ENCODE results near the gene MOB3C.
"Not testable (repeated sequence)": the region's sequence is repeated elsewhere in the genome, so short reads cannot be mapped to it uniquely, and the experiment has no call there.

MOB3C gene

DNA sequence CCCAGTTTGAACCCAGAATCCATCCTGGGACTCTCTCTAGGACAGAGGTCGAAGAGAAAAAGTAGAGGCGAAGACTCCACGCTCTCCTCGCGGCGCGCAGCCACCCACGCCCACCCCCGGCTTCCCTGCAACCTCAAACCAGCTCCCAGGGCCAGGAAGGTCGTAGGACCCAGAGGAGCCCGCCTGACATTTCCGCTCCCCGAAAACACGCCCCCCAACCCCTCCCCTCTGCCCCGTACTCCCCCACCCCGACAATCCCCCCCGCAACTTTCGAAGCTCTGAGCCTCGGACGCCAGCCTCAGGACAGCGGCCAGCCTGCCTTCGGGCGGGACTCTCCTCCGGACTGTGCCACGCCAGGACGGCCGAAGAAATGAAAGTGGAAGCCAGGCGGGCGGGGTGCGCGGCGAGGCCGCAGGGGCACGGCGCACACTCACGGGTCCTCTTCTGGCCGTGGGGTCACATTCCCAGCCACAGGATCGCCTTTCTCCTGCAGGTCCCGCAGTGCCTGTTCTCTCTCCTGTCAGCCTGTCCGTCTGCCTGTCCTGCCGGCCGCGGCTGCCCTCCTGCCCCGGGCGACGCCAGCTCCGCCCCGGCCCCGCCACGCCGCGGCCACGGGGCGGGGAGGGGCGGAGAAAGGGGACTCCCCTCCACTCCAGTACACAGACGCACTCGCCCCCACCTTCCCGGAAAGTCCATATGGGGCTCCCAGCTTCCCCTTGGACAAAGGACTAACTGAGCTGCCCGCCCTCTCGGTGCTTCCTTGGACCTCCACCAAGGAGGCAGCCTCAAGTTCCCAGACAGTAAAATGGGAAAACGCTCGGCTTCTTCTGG, at the start of gene MOB3C:
MOB3C (minus strand) TSS at position 535 of the 831 bp plus-strand sequence. CDS start 3,490 bp downstream, outside the sequence.
- peak; percentile 67 for DNase-seq (ENCODE audit: low read depth)

DNA sequence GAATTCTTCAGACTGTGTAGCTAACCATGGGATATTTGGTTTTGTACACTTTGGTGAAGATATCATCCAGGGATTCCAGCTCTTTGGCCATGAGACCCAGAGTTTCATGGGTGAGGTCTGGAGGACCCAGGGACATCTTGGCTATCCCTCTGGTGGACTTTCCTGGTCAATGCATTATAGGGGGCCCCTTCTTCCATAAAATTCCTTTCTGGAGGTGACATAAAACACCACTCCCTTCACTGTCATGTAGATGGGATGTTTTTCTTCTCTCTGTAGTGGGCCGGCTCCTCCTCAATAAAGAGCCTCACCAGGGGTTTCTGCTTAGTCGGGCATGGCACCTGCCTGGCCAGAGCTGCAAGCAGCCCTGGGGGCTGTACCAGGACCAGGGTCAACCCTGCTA, 49.4 kb upstream of the MOB3C start:
- DNase-seq (ENCODE audit: low read depth), result no peak

DNA sequence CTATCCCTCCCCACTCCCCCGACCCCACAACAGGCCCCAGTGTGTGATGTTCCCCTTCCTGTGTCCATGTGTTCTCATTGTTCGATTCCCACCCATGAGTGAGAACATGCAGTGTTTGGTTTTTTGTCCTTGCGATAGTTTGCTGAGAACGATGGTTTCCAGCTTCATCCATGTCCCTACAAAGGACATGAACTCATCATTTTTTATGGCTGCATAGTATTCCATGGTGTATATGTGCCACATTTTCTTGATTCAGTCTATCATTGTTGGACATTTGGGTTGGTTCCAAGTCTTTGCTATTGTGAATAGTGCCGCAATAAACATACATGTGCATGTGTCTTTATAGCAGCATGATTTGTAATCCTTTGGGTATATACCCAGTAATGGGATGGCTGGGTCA, 46.3 kb upstream of the MOB3C start:
- not testable (repeated sequence) for DNase-seq (ENCODE audit: low read depth)

DNA sequence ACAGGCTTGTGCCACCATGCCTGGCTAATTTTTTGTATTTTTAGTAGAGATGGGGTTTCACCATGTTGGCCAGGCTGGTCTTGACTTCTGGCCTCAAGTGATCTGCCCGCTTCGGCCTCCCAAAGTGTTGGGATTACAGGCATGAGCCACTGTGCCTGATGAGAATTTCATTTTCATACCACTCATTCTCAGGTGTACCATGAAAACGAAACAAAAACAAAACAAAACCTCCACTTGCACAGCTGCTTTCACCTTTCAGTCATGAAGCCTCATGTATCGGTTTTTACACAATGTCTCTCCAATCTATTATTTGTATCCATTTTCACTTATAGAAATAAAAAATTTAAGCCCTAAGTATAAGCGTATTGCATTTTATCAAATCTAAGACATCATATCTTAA, 43.5 kb upstream of the MOB3C start:
- not testable (repeated sequence) for DNase-seq (ENCODE audit: low read depth)

DNA sequence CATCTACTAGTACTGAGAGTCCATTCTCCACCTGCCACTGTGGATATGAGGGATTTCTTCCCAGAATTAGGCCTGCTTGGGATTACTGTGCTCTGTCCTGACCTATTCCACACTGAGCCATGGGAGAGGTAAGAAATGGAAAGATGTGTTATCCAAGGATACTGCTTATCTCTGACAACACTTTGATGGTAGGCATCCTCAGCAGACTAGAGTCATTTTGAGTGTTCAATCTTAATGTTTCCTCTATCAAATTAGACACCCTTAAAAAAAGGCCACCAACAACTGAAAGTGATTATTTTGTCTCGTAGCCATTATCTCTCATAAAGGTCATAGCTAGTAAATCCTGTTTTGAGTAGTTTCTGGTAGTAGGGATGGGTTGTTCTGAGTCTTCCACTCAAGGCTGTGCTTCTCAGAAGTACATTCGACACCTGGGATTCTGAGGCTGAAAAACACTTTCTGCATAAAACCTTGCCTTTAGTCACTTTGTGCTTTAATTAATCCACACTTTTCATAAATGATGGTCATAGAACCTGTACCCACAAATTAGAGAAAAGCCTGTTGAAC, 42.8 kb upstream of the MOB3C start:
- no peak for DNase-seq (ENCODE audit: low read depth)

DNA sequence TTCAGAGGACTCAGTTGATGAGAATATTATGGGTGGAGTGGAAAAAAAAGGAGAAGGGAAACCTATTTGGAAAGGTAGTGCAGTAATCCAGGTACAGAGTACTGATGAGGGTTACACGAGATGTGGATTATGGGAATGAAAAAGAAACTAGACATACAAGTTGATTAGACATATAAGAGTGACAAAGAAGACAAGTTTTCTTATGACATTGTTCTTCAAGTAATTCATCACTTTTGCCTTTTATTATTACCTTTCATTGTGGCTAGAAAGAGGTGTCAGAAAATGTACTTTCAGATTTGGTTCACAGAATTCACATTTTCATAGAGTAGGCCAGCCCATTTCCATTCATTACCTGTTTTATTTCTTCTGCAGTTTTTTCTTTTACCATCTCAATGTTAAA, 41.2 kb upstream of the MOB3C start:
- DNase-seq (ENCODE audit: low read depth), result no peak

DNA sequence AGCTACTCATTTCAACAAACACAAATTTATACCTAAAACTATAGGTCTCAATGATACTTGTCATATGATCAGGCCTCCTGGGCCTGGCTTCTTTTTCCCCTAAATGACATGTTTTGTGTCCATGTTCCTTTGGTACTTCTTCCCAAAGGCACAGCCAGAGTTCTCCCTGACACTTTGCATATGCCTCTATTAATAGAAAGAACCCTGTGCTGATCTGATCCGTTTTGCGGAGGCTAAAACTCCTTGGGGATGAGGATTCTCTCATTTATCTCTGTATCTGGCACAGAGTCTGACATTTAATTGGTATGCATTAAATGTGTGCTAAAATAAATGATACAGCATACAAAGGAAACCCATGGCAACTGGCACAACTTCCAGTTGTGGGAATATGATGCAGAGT, 40.0 kb upstream of the MOB3C start:
- DNase-seq (ENCODE audit: low read depth), result no peak

DNA sequence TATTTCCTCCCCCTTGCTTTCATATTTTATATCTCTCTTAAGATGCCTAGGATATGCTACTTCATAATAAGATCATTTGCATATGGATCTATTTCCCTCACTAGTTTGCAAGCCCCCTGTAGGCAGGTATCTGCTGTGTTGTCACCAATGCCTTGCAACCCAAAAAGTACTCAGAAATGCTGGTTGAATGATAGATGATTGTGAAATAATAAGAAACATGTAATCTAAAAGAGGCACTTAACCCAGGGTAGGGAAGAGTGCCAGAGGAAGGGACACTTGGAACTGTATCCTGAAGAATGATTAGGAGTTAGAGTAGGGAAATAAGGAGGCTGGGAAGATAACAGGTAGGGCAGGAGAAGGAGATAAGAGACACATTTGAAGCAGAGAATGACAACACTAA, 39.2 kb upstream of the MOB3C start:
- DNase-seq (ENCODE audit: low read depth), result no peak

DNA sequence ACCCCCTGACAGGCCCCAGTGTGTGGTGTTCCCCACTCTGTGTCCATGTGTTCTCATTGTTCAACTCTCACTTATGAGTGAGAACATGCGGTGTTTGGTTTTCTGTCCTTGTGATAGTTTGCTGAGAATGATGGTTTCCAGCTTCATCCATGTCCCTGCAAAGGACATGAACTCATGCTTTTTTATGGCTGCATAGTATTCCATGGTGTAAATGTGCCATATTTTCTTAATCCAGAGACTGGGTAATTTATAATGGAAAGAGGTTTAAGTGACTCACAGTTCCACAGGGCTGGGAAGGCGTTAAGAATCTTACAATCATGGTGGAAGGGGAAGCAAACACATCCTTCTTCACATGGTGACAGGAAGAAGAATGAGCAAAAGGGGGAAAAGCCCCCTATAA, 38.1 kb upstream of the MOB3C start:
- DNase-seq (ENCODE audit: low read depth), result not testable (repeated sequence)

DNA sequence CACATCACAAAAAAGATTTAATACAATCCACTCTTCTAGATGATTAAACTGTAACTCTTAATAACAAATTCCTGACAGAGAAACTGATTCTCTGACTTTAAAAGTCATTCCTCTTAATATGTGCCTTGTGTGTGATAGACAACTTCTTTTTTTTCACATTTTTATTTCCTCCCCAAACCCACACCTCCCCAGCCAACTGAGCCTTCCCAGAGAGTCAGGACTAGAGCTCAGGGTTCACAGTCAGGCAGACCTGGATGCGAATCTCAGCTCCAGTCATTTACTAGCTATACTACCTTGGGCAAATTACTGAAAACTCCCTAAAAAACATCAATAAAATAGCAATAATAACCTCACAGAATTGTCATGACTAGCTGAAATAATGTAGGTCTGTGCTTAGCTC, 37.4 kb upstream of the MOB3C start:
- DNase-seq (ENCODE audit: low read depth), result no peak

DNA sequence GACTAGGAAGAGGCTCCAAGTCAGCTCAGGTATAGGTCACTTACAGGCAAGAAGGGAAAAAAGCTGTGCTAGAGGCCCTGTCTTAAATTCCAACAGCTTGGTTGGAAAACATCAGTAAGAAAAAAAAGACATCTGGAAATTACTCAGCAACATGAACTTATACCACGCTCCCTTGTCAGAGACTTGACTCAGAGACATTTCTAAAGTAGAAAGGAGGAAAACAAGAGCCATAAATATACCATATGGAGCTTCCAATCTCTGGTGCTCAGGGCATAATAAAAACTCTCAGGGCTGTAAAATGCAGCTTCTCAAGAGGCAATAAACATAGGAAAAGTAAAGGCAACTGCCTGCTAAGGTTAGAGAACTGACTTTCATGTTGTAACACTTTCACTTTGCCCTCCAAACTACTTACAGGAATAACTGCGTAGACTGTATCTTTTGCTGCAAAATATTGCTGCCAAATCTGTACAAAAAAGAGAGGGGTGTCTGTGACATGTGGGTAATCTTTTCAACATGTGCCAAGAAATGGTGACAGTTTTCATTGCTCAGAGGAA, 36.9 kb upstream of the MOB3C start:
- DNase-seq (ENCODE audit: low read depth), result peak; percentile 69

DNA sequence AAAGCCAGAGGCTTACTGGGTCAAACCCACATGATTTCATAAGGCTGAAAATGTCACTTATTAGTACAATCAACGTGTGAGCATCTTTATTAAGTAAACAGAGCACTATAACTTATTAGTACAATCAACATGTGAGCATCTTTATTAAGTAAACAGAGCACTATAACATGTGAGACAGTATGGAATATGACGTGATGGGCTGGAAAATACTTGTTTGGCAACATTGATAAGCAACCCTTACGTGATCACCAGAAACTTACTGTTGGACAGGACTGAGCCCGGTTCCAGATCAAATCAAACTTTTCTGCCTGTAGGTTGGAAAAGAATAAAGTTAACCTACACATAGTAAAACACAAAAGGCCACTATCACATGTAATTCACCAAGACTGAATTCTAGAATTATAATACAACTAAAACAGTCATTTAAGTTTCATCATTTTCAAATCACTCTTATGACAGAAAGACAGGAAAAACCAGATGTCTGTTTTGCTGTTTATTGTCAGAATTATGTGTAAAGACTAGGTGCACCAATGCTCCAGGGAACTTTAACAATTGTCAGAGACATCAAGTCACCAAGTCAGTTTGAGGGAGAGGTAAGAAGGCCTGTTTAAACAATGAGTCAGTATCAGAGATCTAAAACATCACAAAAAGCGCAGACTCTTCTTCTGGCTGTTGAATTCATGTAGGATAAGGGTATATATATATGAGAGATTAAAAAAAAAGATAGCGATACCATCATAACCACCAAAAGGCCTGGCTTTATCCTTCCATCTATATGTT, 35.9 kb upstream of the MOB3C start:
- no peak for DNase-seq (ENCODE audit: low read depth)

DNA sequence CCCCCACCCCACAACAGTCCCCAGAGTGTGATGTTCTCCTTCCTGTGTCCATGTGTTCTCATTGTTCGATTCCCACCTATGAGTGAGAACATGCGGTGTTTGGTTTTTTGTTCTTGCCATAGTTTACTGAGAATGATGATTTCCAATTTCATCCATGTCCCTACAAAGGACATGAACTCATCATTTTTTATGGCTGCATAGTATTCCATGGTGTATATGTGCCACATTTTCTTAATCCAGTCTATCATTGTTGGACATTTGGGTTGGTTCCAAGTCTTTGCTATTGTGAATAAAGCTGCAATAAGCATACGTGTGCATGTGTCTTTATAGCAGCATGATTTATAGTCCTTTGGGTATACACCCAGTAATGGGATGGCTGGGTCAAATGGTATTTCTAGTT, 34.5 kb upstream of the MOB3C start:
- not testable (repeated sequence) for DNase-seq (ENCODE audit: low read depth)

DNA sequence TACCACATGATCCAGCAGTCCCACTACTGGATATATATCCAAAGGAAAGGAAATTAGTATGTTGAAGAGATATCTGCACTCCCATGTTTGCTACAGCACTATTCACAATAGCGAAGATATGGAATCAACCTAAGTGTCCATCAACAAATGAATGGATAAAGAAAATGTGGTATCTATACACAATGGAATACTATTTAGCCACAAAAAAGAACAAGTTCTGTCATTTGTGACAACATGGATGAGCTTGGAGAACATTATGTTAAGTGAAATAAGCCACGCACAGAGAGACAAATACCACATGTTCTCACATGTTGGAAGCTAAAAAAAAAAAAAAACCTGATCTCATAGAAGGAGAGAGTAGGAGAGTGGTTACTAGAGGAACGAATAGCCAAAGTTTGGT, 33.9 kb upstream of the MOB3C start:
- DNase-seq (ENCODE audit: low read depth), result no peak

DNA sequence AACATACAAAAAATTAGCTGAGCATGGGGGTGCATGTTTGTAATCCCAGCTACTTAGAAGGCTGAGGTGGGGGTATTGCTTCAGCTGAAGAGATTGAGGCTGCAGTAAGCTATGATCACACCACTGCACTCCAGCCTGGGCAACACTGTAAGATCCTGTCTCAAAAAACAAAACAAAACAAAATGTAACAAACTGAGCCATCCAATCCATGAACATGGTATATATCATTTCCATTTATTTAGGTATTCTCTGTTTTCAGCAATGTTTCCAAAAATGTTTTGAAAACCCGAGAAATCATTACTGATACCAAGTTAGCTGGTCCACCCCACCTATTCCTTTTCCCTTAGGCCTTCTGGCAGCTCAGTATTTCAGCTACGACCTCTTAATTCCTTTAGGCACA, 33.2 kb upstream of the MOB3C start:
- no peak for DNase-seq (ENCODE audit: low read depth)

DNA sequence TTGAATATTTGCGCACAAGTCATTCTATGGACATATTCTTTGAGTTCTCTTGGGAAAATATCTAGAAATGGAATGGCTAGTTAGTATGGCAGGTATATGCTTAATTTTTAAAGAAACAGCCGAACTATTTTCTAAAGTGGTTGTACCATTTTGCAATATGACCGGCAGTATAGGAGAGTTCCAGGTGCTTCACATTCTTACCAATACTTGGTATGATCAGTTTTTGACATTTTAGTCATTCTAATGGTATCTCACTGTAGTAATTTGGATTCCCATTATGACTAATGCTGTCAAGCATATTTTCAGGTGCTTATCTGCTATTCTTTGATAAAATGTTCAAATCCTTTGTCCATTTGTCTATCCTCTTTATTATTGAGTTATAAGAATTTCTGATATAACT, 31.0 kb upstream of the MOB3C start:
- DNase-seq (ENCODE audit: low read depth), result no peak

DNA sequence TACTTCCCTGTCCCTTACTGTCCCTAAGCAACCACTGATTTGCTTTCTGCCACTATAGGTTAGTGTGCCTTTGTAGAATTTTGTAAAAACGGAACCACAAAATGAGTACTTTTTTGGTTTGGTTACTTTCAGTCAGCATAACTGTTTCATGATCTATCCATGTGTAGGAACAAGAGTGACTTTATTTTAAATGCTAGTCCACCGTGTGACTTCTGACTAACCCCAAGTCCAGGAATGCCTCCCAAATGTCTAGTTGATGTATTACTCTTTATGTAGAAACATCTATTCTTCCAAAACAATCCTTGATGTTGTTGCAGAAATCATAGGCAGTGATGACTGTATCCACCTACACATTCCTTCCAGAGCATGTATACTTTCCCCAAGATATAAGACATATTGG, 30.2 kb upstream of the MOB3C start:
- no peak for DNase-seq (ENCODE audit: low read depth)

DNA sequence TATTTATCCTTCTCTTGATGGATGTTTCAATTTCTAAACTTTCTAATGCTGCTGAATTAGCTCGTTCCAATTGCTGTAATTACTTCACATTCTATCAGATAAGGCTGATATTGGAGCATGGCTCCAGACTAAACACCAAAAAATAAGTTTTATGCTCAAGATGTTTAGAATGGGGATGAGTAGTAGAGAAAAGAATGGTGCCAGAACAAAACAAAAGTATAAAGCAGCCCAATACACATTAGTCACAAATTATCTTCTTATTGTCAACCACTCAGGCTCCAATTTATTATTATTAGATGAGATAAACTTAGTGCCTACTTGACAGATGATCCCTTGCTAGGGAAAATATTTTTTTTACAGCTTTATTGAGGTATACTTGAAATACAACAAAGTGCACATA, 29.7 kb upstream of the MOB3C start:
- no peak for DNase-seq (ENCODE audit: low read depth)

DNA sequence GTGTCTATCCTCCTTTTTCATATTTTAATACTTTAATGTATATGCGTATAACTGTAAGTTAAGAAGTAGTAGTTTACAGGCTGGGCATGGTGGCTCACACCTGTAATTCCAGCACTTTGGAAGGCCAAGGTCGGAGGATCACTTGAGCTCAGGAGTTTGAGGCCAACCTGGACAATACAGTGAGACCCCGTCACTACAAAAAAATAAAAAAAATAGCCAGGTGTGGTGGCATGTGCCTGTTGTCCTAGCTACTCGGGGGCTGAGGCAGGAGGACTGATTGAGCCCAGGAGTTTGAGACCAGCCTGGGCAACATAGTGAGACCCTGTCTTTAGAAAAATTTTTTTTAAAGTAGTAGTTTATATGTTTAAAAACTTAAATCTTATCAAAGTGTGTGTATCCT, 29.2 kb upstream of the MOB3C start:
- no peak for DNase-seq (ENCODE audit: low read depth)

DNA sequence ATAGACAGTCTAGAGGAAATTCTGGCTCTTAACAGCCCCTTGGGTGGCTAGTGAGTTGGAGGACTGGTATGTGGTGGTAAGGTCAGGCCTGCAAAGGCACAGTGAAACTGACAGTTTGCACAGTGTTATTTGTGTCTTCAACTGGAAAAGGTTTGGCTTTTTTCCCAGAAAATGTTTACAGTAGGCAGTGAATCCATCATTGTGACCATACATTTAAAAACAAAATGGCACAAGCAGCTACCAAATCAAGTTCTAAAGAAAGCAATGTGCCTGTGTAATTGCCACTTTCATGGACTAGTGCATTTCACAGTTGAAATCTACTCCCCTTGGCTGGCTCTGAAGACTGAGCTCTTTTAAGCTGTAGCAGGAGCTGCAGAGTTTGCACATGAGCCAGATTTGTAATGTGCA, 26.8 kb upstream of the MOB3C start:
- peak; percentile 87 for DNase-seq (ENCODE audit: low read depth)

DNA sequence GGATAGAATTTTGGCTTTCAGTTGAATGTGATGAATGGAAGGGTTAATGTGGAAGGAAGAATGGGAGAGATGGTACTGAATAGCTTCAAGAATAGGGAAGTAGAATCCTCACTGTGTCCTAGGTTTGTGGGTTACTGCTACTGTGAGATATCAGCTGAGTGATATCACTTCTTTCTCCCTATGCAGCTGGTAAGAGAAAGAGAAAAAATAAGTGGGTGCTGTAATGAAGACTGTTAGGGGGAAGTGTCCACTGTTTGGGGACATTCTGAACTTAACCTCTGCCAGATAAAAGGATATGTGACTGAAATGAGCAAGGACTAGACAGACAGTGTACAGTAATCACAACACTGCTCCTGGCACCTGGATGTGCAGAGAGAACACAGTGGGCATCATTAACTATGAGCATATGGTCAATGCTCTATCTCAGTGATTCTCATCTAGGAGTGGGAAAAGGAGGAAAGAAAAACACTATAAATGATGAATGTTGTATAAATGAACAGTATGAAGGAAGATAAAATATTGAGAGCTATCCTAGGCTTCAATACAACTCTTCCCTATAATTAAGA, 25.6 kb upstream of the MOB3C start:
- DNase-seq (ENCODE audit: low read depth), result no peak

DNA sequence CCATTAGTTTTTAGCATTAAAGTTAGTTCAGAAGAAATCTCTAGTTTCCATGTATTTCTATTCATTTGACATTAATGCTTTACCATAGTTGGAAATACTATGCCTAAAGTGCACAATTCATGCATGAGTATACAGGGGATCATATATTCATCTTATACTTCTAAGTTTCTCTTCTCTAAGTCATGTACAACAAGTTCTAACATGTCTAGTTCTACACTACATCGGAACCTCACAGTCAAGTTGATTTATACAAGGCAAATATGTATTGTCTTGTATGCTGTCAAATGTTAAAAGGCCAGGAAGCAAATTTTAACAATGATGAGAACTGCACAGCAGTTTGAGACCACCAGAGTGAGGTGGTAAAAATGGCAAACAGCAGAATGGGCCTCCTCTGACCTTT, 22.9 kb upstream of the MOB3C start:
- no peak for DNase-seq (ENCODE audit: low read depth)

DNA sequence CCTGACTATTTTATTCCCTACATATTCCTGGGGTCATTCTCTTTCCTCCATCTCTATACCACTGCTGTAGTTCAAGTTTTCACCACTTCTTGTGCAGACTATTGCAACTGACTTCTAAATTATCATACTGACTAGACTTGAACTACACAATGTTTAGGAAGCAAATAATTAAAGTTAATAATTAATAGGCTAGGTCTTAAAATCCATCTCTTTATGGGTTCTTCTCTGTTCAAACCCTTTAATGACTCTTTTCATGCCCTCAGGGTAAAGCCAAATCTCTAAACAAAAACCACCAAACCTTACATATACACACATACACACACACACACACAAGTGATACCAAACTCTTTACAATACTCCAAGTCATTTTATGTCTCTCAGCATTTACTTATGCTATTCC, 22.3 kb upstream of the MOB3C start:
- DNase-seq (ENCODE audit: low read depth), result no peak
